Thymus (tissue), 11 donors: ENCODE data around the gene RNF157. TPM values are rescaled to one million over a fixed set of nuclear protein-coding genes. Genes with fewer than 3 reads are reported as not detected.
"Not testable (repeated sequence)": the region's sequence is repeated elsewhere in the genome, so short reads cannot be mapped to it uniquely, and the experiment has no call there.

Experiments
- DNase-seq, 9 donors: peaks; one replicate each; pipeline ENCODE4 v3.0.0-alpha.2; 2013; ENCODE audit warnings: low spot score in 9 of 9, low read depth in 6 of 9, missing footprints in 1 of 9
- H3K27ac ChIP-seq, 2 donors: one replicate each; pipeline ENCODE4 v1.5.1; 2013; ENCODE audit warnings: control low read depth in 1 of 2, low read depth in 1 of 2, low read length in 1 of 2, mild to moderate bottlenecking in 1 of 2, moderate library complexity in 1 of 2
- H3K27me3 ChIP-seq, 2 donors: one replicate each; pipeline ENCODE4 v1.5.1; 2013; ENCODE audit warnings: low read length in 1 of 2; ENCODE audit not compliant: control insufficient read depth in 2 of 2, insufficient read depth in 1 of 2
- H3K36me3 ChIP-seq, 2 donors: one replicate each; pipeline ENCODE4 v1.5.1; 2013; ENCODE audit warnings: low read length in 1 of 2, mild to moderate bottlenecking in 1 of 2, moderate library complexity in 1 of 2; ENCODE audit not compliant: control insufficient read depth in 2 of 2, insufficient read depth in 2 of 2
- H3K4me1 ChIP-seq, 2 donors: one replicate each; pipeline ENCODE4 v1.5.1; 2013; ENCODE audit warnings: low read length in 2 of 2; ENCODE audit not compliant: control insufficient read depth in 2 of 2, insufficient read depth in 2 of 2
- H3K4me3 ChIP-seq, 2 donors: one replicate each; pipeline ENCODE4 v1.5.1; 2013; ENCODE audit warnings: low read length in 2 of 2, control low read depth in 1 of 2, mild to moderate bottlenecking in 1 of 2
- H3K9me3 ChIP-seq, 2 donors: one replicate each; pipeline ENCODE4 v1.5.1; 2013; ENCODE audit warnings: low read length in 1 of 2, mild to moderate bottlenecking in 1 of 2; ENCODE audit not compliant: control insufficient read depth in 2 of 2, insufficient read depth in 1 of 2
- WGBS: extraction: QIAGEN DNeasy Blood & Tissue Kit; methylation state at CpG from one replicate; pipeline ENCODE4 v1.1.7; 2013; 5-methylcytosine and 5-hydroxymethylcytosine counted together
- polyA plus RNA-seq: library from polyadenylated mRNA; stranded (reverse); fragments of 200-250 nt; gene quantifications from one replicate; pipeline ENCODE4 v1.2.3, GENCODE V29; 2013
- total RNA-seq: library from RNA; stranded (reverse); fragments of 120-200 nt; gene quantifications from one replicate; pipeline ENCODE4 v1.2.4, GENCODE V29; 2013
- donor health status: healthy.

Gene RNF157
- total and polyA plus RNA-seq, 2 donors: 0.61 to 1.6 TPM

GRCh38 chr17:76256430-76257050 lies 16.2 kb upstream of the RNF157 start:
- not testable (repeated sequence) for H3K4me3 ChIP-seq, H3K27me3 ChIP-seq, H3K9me3 ChIP-seq, H3K36me3 ChIP-seq
- peak overlapping the region in 1 of 2 donors; percentile 46 for H3K27ac ChIP-seq
- DNase-seq: peak in 1 of 9 donors; percentile 43
- peaks cover under 1 to 22% of the 10 kb centered on the region in 2 donors for H3K4me1 ChIP-seq
- 67% methylated on average over 19 of the region's 19 CpGs for WGBS

- Histone ChIP-seq H3K4me1 (peaks cover 0 to 21% of the 10 kb centered on the region in 2 donors), H3K27ac (no peak overlapping the region), H3K36me3 (no peaks in the 10 kb centered on the region), H3K4me3 (no peak overlapping the region), H3K9me3 (no peaks in the 10 kb centered on the region), H3K27me3 (no peaks in the 10 kb centered on the region)
- 95% methylated on average over 6 of the region's 6 CpGs for WGBS
- DNase-seq: no peak
Observed at GRCh38 chr17:76255801-76256429, 15.6 kb upstream of the RNF157 start.

GRCh38 chr17:76254275-76254674 lies 14.0 kb upstream of the RNF157 start:
- H3K36me3 ChIP-seq: no peaks in the 10 kb centered on the region
- H3K27ac ChIP-seq: no peak overlapping the region
- WGBS: 97% methylated on average over 5 of the region's 5 CpGs
- H3K27me3 ChIP-seq: no peaks in the 10 kb centered on the region
- H3K9me3 ChIP-seq: no peaks in the 10 kb centered on the region
- no peak for DNase-seq
- peaks cover 0 to 19% of the 10 kb centered on the region in 2 donors for H3K4me1 ChIP-seq
- no peak overlapping the region for H3K4me3 ChIP-seq

- DNase-seq: no peak
- no peaks in the 10 kb centered on the region for H3K36me3 ChIP-seq
- 97% methylated on average over 7 of the region's 7 CpGs for WGBS
- no peak overlapping the region for H3K4me3 ChIP-seq
- no peaks in the 10 kb centered on the region for H3K27me3 ChIP-seq
- H3K9me3 ChIP-seq: no peaks in the 10 kb centered on the region
- H3K27ac ChIP-seq: no peak overlapping the region
- peaks cover 0 to 19% of the 10 kb centered on the region in 2 donors for H3K4me1 ChIP-seq
Observed at GRCh38 chr17:76253841-76254240, 13.5 kb upstream of the RNF157 start.

- not testable (repeated sequence) for DNase-seq, H3K36me3 ChIP-seq, H3K4me3 ChIP-seq, H3K9me3 ChIP-seq, H3K27me3 ChIP-seq, H3K27ac ChIP-seq
- H3K4me1 ChIP-seq: peaks cover 0 to 19% of the 10 kb centered on the region in 2 donors
- WGBS: 96% methylated on average over 23 of the region's 23 CpGs
Observed at GRCh38 chr17:76252967-76253766, 12.9 kb upstream of the RNF157 start.

- Histone ChIP-seq H3K27me3 (no peaks in the 10 kb centered on the region), H3K36me3 (no peaks in the 10 kb centered on the region), H3K4me1 (peaks cover 0 to 19% of the 10 kb centered on the region in 2 donors), H3K27ac (peak overlapping the region; percentile 54 to 72), H3K9me3 (no peaks in the 10 kb centered on the region), H3K4me3 (no peak overlapping the region)
- WGBS: 36% methylated on average over 11 of the region's 11 CpGs
- DNase-seq: peak in 1 of 9 donors; percentile 62
Observed at GRCh38 chr17:76252040-76252954, 12.0 kb upstream of the RNF157 start.

- 92% methylated on average over 8 of the region's 8 CpGs for WGBS
- Histone ChIP-seq H3K27ac (no peak overlapping the region), H3K27me3 (no peaks in the 10 kb centered on the region), H3K4me1 (peaks cover 0 to 23% of the 10 kb centered on the region in 2 donors), H3K9me3 (no peaks in the 10 kb centered on the region), H3K36me3 (no peaks in the 10 kb centered on the region), H3K4me3 (no peak overlapping the region)
- DNase-seq: no peak
Observed at GRCh38 chr17:76251478-76252039, 11.3 kb upstream of the RNF157 start.

- Histone ChIP-seq H3K27ac (no peak overlapping the region), H3K9me3 (no peaks in the 10 kb centered on the region), H3K36me3 (no peaks in the 10 kb centered on the region), H3K27me3 (no peaks in the 10 kb centered on the region), H3K4me1 (peaks cover 0 to 29% of the 10 kb centered on the region in 2 donors), H3K4me3 (no peak overlapping the region)
- DNase-seq: no peak
- WGBS: 96% methylated on average over 6 of the region's 6 CpGs
Observed at GRCh38 chr17:76250141-76250540, 9.8 kb upstream of the RNF157 start.
